ENCODE results near the gene RBL2.
"Not testable (repeated sequence)": the region's sequence is repeated elsewhere in the genome, so short reads cannot be mapped to it uniquely, and the experiment has no call there.

The RBL2 gene

DNA sequence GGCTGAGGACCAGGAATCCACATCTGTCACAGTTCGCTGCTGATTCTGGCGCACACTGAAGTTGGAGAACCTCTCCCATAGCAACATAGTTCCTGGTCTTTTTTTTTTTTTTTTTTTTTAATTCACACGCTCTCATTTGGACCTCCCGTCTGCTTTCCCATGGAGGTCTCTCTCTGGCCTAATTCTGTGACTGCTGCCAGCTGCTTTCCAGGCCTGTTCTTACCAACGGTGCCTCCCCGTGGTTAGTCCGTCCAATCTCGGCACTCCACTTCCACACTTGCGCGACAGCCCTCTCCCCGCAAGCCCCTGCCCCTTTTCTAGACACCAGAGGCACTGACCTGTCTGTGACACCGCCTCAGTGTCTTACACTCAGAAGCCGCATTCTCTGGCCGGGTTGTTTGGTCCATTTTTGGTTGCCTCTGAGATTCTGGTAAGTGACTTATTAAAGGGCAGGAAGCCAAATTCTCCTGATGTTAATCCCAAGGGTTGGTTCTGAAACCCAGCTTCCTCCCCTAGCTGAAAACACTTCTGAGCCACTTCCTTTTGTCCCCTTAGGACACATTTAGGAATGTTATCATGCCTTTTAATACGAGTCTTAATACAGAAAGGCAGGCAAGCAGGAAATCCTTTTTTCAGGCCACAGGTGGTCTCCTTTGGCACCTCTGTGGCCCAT, 69.9 kb downstream of the RBL2 start:
- Mint-ChIP-seq H3K27ac (peak overlapping the region; percentile 97), H3K9me3 (no peaks in the 10 kb centered on the region), H3K27me3 (no peaks in the 10 kb centered on the region), H3K4me1 (peaks cover 28 to 35% of the 10 kb centered on the region in 2 donors), H3K4me3 (peak overlapping the region; percentile 93 to 99), H3K36me3 (peaks cover 1 to 2% of the 10 kb centered on the region in 2 donors)
- ATAC-seq (replicated peaks) (no peak), DNase-seq (no peak)

DNA sequence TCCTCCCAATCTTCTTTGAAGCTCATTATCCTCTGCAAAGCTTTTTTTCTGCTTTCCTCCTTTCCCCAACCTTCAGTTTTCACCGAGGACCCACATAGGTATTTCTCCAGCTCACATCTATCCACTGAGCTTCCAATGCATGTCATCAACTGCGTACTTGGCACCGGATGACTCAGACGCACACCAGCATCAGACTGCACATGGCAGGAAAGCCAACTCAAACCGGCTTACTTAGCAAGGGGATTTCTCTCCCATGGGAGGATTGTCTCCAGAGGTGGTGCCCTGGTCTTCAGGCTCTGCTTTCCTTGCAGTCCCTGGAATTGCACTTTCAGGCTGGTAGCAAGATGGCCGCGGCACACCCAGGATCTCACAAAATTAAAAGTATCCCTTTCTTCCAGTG, 70.4 kb downstream of the RBL2 start:
- Mint-ChIP-seq H3K27me3 (no peaks in the 10 kb centered on the region), H3K27ac (peak overlapping the region; percentile 97), H3K4me3 (peak overlapping the region; percentile 93 to 99), H3K36me3 (no peaks in the 10 kb centered on the region), H3K9me3 (no peaks in the 10 kb centered on the region), H3K4me1 (peaks cover 30 to 35% of the 10 kb centered on the region in 2 donors)
- no peak for ATAC-seq (replicated peaks)
- DNase-seq, result no peak

DNA sequence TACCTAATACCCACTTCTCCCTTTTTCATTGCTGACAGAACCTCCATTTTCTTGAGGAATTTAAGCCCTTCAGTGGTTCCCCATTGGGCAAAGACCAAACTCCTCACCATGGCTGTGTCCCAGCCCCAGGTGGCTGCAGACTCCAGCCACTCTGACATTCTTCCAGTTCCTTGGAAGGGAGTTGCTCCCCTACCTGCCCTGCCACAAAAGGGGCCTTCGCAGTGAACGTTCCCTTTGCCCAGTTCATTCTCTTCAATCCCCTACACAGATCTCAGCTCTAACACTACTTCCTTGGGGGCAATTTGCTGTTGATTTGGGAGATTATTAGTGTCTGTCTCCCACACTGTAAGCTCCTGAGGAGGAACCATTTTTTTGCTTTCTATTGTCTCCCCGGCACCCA, 72.0 kb downstream of the RBL2 start:
- Mint-ChIP-seq H3K4me1 (peaks cover 28 to 48% of the 10 kb centered on the region in 2 donors), H3K27me3 (no peaks in the 10 kb centered on the region), H3K4me3 (no peak overlapping the region), H3K36me3 (no peaks in the 10 kb centered on the region), H3K9me3 (no peaks in the 10 kb centered on the region), H3K27ac (no peak overlapping the region)
- ATAC-seq (replicated peaks) (no peak), DNase-seq (no peak)

DNA sequence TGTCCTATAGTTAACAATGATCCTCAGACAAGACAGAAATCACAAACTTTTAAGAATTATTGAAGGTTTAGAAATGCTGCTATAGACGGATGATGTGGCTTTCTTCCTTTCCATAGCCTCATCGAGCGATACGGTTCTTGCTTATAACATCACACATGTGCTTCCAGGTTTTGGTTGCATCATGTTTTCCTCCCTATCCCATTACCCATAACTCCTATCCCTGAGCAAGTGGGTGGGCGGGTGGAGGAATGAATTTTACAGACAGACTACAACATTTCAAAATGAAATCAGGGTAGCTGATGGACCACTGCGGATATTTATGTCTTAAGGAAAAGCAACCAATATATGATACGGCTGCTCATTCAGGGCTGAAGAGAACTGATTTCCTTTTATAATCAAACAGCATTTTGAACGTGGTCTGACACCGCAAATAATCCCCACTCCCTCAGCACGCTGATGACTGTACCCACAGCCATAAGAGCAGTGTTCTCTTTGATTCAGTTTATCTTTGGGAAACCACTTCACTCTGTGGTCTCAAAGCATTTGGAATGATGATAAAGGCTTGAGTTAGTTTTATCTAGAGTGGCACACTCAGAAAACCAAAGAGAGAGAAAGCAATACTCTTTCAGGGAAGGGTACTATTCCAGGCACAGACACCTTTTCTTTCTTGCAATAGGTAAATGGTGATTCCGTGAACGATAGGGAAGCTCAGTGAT, 73.4 kb downstream of the RBL2 start:
- peaks cover 22 to 38% of the 10 kb centered on the region in 2 donors for H3K4me1 Mint-ChIP-seq
- no peak for ATAC-seq (replicated peaks)
- H3K36me3 Mint-ChIP-seq, result no peaks in the 10 kb centered on the region
- no peaks in the 10 kb centered on the region for H3K9me3 Mint-ChIP-seq
- no peak overlapping the region for H3K4me3 Mint-ChIP-seq
- DNase-seq, result no peak
- H3K27ac Mint-ChIP-seq, result peak overlapping the region; percentile 49
- H3K27me3 Mint-ChIP-seq, result no peaks in the 10 kb centered on the region

DNA sequence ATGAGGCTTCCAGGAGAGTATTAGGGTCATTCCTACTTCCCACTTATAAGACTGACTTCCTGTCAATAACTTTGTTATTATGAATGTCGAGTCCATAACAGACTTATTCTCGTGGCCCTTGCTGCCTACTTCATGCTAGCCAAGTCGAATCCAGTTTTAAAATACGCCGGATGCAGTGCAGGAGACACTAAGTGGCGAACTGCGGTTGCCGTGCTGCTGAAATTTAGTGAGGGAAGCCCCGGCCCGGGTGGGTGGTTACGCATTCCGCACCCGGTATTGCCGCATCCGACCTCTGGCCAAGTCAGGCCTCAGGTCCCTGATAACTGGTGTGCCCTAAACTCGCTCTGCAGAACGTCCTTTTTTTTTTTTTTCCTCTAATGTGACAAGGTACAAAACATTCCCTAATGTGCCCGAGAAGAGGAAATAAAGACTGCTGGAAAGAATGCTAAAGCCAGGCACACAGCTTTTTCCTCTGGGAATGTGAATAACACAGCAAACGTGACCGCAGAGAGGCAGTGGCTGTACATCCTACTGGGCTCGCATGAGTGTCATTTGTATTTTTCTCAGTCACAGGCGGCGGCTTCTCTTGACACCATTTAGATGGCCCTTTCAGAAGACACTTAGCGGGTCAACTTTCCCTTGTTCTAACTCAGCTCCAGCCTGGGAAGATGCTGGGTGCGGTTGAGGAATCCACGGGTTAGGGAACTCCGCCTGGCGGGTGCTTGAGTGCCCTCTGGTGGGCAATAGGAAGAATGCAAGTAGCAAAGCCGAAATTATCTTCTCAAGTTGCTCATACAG, 75.8 kb downstream of the RBL2 start:
- H3K4me3 Mint-ChIP-seq, result peak overlapping the region; percentile 52 to 54
- DNase-seq, result no peak

DNA sequence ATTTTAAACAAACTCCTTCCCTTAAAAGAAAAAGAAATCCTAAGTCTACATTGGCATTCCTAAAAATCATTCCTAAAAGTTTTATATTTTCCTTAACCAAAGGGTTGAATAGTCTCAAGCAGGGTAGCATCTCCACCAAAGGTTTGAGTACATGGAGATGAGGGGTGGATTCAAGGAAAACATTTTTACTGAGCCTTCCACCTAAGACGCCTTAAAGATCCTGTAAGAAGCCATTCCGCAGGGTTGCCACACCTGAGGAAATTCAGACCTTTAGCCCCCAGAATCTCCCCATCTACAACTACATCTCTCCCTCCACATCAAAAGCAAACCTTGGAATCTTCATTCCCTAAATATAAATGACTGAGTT, 76.4 kb downstream of the RBL2 start:
- Mint-ChIP-seq H3K27ac (no peak overlapping the region), H3K36me3 (peaks cover 2 to 8% of the 10 kb centered on the region in 2 donors), H3K27me3 (no peaks in the 10 kb centered on the region), H3K4me3 (no peak overlapping the region), H3K4me1 (peaks cover 15 to 21% of the 10 kb centered on the region in 2 donors), H3K9me3 (peaks cover 6 to 7% of the 10 kb centered on the region in 2 donors)
- ATAC-seq (replicated peaks), result no peak
- DNase-seq, result no peak

More for the DNA sequence above, 75.8 kb downstream of the RBL2 start:
- peaks cover 2 to 8% of the 10 kb centered on the region in 2 donors for H3K36me3 Mint-ChIP-seq
- peaks cover 15 to 21% of the 10 kb centered on the region in 2 donors for H3K4me1 Mint-ChIP-seq
- H3K9me3 Mint-ChIP-seq, result peaks cover 6 to 7% of the 10 kb centered on the region in 2 donors
- H3K27ac Mint-ChIP-seq, result peak overlapping the region; percentile 47
- no peaks in the 10 kb centered on the region for H3K27me3 Mint-ChIP-seq
- ATAC-seq (replicated peaks), result peak; percentile 60 to 61

DNA sequence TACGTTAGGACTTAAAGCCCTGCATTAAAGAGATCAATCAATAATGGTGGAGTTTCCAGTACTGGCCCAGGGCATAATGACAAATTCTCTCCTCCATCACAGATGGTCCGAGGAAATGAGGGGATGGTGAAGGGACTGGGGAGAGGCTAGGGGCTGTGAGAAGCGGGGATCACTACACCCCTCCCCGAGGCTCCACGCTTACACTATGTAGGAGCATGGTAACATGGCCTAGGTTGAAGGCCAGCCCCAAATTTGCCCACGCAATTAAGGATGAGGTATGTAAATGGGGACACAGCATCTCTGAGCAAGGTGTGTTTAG, 76.8 kb downstream of the RBL2 start:
- H3K4me3 Mint-ChIP-seq, result no peak overlapping the region
- H3K4me1 Mint-ChIP-seq, result peaks cover 17 to 24% of the 10 kb centered on the region in 2 donors
- DNase-seq (no peak), ATAC-seq (replicated peaks) (no peak)
- H3K27ac Mint-ChIP-seq, result no peak overlapping the region
- peaks cover 6 to 7% of the 10 kb centered on the region in 2 donors for H3K9me3 Mint-ChIP-seq
- no peaks in the 10 kb centered on the region for H3K27me3 Mint-ChIP-seq
- H3K36me3 Mint-ChIP-seq, result peaks cover 2 to 11% of the 10 kb centered on the region in 2 donors

DNA sequence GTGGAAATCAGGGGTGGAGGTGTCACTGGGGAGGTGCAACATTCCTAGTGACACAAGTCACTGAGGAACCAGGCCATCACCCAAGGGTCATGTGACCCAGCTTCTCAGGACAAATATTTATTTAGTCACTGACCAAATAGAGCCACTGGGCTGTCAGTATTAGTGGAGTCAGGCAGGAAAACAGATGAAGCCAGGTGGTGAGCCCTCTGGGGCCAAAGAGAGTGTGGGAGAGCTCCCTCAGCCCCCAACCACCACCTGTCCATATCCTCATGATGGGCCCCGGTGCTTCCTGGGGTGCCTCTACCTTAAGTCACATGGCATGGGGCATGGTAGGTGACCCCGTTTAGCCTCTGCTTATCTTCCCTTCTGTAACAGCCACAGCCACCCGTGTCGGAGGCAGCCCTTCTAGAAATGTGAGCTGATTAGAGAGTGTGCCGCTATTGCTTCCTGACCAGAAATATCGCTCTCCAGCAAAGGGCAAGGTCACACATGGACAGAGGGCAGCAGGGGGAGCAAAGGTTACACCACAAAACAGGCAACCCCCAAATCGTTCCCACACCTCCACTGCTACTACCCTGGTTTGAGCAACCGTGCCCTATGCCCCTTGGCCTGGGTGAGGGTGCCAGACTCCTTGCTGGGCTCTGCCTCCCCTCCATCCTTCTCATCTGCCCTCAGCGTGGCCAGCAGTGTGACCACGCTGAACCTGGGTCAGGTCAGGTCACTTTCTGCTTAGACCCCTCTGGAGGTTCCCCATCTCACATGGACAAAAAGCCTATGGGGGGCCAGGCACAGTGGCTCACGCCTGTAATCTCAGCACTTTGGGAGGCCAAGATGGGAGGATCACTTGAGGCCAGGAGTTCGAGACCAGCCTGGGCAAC, 77.4 kb downstream of the RBL2 start:
- H3K27ac Mint-ChIP-seq, result peak overlapping the region; percentile 67
- peaks cover 18 to 25% of the 10 kb centered on the region in 2 donors for H3K4me1 Mint-ChIP-seq
- ATAC-seq (replicated peaks), result no peak
- peaks cover 6 to 7% of the 10 kb centered on the region in 2 donors for H3K9me3 Mint-ChIP-seq
- H3K27me3 Mint-ChIP-seq, result no peaks in the 10 kb centered on the region
- no peak for DNase-seq
- peaks cover 2 to 11% of the 10 kb centered on the region in 2 donors for H3K36me3 Mint-ChIP-seq
- no peak overlapping the region for H3K4me3 Mint-ChIP-seq

DNA sequence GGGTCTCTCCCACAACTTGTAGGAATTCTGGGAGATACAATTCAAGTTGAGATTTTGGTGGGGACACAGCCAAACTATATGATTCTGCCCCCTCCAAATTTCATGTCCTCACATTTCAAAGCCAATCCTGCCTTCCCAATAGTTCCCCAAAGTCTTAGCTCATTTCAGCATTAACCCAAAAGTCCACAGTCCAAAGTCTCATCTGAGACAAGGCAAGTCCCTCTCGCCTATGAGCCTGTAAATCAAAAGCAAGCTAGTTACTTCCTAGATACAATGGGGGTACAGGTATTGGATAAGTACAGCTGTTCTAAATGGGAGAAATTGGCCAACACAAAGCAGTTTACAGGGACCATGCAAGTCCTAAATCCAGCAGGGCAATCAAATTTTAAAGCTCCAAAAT, 78.5 kb downstream of the RBL2 start:
- H3K9me3 Mint-ChIP-seq; H3K27me3 Mint-ChIP-seq; ATAC-seq (replicated peaks); DNase-seq; H3K4me3 Mint-ChIP-seq; H3K27ac Mint-ChIP-seq: not testable (repeated sequence)
- Mint-ChIP-seq H3K4me1 (peaks cover 21 to 37% of the 10 kb centered on the region in 2 donors), H3K36me3 (peaks cover 2 to 11% of the 10 kb centered on the region in 2 donors)

DNA sequence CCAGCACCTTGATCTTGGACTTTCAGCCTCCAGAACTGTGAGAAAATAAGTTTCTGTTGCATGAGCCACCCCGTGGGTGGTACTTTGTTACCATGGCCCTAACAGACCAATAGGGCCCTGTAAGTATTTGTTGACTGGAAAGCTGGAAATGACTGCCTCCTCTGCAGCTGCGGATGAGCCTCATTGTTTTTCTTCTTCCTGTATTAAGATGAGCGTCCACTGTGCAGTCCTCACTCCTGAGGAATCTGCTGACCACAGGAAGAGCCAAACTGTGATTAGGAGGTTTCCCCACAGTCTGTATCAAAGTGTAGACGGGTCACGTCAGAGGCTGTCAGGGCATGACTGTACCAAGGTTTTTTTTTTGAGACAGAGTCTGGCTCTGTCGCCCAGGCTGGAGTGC, 81.0 kb downstream of the RBL2 start:
- peaks cover 4 to 11% of the 10 kb centered on the region in 2 donors for H3K36me3 Mint-ChIP-seq
- H3K4me1 Mint-ChIP-seq, result peaks cover 37 to 55% of the 10 kb centered on the region in 2 donors
- ATAC-seq (replicated peaks) (no peak), DNase-seq (no peak)
- H3K9me3 Mint-ChIP-seq, result peaks cover 7% of the 10 kb centered on the region in 2 donors
- peak overlapping the region; percentile 42 for H3K27ac Mint-ChIP-seq
- H3K4me3 Mint-ChIP-seq, result no peak overlapping the region
- no peaks in the 10 kb centered on the region for H3K27me3 Mint-ChIP-seq

DNA sequence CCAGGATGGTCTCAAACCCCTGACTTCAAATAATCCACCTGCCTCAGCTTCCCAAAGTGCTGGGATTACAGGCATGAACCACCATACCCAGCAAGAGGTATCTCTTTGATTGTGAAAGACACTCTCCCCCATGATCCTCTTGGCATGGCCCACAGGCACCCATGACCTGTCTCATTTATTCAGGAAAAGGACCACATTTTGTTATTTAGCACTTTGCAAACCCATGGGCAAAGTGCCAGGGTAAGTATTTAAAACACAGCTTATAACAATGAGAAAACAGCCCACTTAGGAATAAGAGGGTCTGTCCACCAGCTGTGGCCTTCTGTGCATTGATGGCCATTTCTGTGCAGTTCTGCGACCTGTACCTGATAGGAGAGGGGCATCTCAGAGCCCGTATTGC, 81.5 kb downstream of the RBL2 start:
- H3K27ac Mint-ChIP-seq, result peak overlapping the region; percentile 62

DNA sequence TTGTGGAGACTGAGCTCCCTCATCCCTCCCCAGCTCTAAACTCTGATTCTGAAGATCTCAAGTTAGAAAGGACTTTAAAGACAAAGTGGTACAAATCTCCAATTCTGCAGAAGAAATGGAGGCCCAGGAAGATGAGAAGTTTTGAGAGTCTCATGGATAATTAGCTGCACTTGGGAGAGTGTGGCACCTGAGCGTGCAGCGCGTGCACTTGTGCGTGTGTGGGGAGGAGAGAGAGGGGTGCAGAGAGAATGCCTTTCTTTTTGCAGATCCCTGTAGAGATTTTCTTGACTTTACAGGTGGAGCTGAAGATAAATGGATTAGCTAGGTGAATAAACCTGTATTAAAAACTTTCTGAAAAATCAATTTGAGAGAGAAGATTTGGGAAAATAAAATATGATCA, 83.6 kb downstream of the RBL2 start:
- H3K27me3 Mint-ChIP-seq, result no peaks in the 10 kb centered on the region
- DNase-seq, result no peak
- peaks cover 7% of the 10 kb centered on the region in 2 donors for H3K9me3 Mint-ChIP-seq
- peaks cover 4 to 11% of the 10 kb centered on the region in 2 donors for H3K36me3 Mint-ChIP-seq
- peak overlapping the region in 1 of 2 donors; percentile 10 for H3K4me3 Mint-ChIP-seq
- no peak for ATAC-seq (replicated peaks)
- H3K4me1 Mint-ChIP-seq, result peaks cover 33 to 50% of the 10 kb centered on the region in 2 donors
- H3K27ac Mint-ChIP-seq, result peak overlapping the region; percentile 66

More for the DNA sequence above, 81.5 kb downstream of the RBL2 start:
- no peak for ATAC-seq (replicated peaks)
- Mint-ChIP-seq H3K9me3 (peaks cover 7% of the 10 kb centered on the region in 2 donors), H3K27me3 (no peaks in the 10 kb centered on the region), H3K4me1 (peaks cover 39 to 53% of the 10 kb centered on the region in 2 donors), H3K4me3 (no peak overlapping the region), H3K36me3 (peaks cover 4 to 11% of the 10 kb centered on the region in 2 donors)
- DNase-seq, result no peak

DNA sequence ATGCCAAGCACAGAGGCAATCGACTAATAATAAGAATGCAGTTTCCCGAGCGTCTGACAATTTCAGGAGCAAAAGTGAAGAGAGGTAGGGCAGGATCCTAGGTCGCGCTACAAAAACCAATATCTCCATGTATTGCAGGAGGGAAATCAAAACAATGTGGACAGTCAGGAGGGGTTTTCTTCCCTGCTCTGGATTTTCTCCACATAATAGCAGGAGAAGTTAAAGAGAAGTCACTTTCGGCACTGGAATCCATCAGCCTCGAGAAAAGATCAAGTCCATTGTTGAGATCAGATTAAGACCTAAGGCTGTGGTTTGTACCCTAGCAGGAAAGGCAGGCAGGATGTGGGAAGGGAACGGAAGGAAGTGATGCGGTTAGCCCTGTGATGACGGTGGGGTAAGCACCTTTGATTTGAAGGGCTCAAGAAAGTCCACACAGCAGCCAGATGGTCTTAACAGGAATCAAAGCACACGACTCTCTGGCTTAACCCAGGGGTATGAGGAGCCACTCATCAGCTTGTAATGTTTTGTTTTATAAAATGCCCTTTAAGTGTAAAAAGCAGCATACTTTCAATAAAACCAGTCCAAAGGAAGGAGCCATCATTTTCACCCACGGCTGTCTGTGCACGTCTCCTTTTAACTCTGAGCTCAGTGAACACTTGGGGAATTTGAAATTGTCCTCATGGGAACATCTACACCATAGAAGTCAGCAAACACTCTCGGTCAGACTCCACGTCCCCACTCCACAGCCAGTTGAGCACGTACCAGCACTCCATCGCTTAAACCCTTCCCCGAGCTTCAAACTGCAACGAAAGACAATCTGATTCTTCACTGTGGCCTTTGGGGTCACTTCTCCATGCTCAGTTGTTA, 84.5 kb downstream of the RBL2 start:
- Mint-ChIP-seq H3K9me3 (peaks cover 6 to 7% of the 10 kb centered on the region in 2 donors), H3K4me1 (peaks cover 39 to 50% of the 10 kb centered on the region in 2 donors), H3K36me3 (peaks cover 4 to 11% of the 10 kb centered on the region in 2 donors), H3K27me3 (no peaks in the 10 kb centered on the region), H3K27ac (peak overlapping the region; percentile 88), H3K4me3 (peak overlapping the region; percentile 62 to 76)
- peak; percentile 69 for DNase-seq
- peak; percentile 93 to 96 for ATAC-seq (replicated peaks)

Data from stimulated activated naive B cell treated with anti-CD40 and anti-IgM and Interleukin-4, amounts not matched to agents 10 μg/mL and 1 μg/mL and 100 μg/mL, for 72 hours (primary cell).